HG03575 (cell line): ENCODE measurements around the gene ALX4.

Source experiments
- ATAC-seq: cut with Tn5 transposase; IDR thresholded peaks from one replicate; pipeline ENCODE4 v1.9.1; 2021; ENCODE audit not compliant: unreplicated experiment, insufficient number of reproducible peaks, low FRiP score; ENCODE audit errors: extremely low read depth

ALX4 gene

GRCh38 chr11:44277196-44278090, 32.5 kb downstream of the ALX4 start:
- ATAC-seq, result no peak

DNA sequence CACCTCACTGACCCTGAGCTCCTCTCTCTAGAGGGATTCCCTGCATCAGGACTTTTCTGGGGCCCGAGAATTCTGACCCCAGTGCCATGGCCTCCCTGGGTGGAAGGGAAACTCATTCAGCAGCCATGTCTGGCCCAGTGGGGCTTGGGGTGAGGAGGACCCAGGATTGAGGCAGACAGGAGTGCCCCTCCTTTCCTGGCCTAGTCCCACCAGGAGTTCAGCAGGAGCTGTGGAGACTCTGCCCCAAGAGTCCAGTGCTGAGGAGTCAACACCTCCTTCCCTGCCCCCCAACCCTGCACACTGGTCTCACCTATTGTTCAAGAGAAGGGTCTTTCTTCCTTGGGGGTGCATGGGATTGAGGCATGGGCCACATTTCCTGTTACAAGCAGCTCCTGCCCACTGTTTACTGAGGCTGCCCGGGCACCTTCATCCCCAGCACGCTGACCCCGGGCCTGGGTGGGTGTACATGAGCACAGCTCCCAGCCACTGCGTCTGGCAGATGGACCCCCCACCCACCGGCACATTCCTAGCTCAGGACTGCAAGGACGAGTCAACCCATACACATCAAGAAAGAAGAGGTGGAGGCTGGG, 33.9 kb downstream of the ALX4 start:
- no peak for ATAC-seq

DNA sequence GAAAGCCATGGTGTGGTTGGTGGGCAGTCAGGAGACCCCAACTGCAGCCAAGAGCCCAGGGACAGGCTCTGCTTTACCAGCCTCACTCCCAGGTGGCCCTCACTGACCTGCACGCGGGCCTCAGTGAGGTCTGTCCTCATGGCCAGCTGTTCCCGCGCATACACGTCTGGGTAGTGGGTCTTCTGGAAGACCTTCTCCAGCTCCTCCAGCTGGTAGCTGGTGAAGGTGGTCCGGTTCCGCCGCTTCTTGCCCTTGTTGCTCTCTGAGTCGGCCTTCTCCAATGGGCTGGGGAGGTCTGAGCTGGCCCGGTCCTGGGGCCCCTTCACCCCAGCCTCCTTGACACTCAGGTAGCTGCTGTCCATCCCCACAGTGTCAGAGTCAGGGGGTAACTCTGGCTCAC, 34.7 kb downstream of the ALX4 start:
- ATAC-seq, result no peak

GRCh38 chr11:44274404-44274803, 35.5 kb downstream of the ALX4 start:
- no peak for ATAC-seq

DNA sequence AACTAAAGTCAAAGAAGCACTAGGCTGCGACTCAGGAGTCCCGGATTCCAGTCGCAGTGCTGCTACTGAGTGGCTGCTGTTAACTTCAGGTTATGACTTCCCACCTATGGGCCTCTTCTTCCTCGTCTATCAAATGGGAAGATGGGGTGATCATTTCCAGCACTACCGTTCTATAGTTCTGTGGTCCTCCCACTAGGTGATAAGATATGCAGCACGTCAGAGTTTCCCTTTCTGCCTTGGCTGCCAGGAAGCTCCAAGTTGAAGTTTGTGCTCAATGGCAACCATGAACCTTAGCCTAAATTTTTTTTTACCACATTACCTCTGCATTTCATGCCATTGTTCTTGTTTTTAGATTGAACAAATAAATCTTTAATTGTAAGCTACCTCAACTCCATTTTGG, 38.7 kb downstream of the ALX4 start:
- no peak for ATAC-seq

DNA sequence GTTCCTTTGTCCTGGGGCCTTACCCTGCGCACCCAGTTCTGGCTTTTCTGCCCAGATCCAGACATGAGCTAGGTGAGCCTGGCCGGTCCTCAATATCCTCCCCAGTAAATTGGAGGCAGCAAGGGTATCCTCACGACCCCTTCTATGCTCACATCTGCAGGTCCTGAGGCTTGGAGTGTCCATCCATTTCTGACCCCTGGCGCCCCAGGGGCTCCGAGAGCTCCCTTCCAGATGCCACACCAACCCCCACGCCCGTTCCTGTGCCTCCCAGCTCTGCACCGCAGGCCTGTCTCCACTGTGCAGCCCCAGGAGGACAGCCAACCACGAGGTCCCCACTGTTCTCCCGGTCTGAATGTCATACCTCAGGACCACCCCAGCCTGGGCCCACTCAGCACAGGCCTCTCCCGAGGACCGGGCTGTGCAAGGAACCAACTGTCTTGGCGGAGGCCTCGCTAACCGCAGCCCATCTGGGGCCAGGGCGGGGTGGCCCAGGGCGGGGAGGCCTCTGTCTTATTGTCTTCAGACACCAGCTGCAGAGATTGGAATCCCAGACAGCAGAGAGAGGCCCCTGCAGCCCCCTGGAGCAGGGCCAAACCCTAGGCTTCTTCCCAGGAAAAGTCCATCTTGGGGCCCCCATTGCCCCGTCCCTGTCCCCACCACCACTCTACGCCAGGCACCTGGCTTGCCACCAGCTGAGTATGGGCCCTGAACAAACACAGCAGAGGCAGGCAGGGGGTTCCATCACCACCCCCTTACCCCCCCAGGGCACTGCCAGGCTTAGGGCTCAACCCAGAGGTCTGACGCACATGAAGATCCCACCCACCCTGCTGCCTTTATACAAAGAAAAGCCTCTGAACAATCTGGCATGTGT, 39.3 kb downstream of the ALX4 start:
- no peak for ATAC-seq

- ATAC-seq, result no peak
These were observed 40.3 kb downstream of the ALX4 start for GRCh38 chr11:44269369-44270351.

GRCh38 chr11:44268614-44269080, 41.3 kb downstream of the ALX4 start:
- no peak for ATAC-seq

GRCh38 chr11:44267750-44268613, 42.0 kb downstream of the ALX4 start:
- no peak for ATAC-seq

DNA sequence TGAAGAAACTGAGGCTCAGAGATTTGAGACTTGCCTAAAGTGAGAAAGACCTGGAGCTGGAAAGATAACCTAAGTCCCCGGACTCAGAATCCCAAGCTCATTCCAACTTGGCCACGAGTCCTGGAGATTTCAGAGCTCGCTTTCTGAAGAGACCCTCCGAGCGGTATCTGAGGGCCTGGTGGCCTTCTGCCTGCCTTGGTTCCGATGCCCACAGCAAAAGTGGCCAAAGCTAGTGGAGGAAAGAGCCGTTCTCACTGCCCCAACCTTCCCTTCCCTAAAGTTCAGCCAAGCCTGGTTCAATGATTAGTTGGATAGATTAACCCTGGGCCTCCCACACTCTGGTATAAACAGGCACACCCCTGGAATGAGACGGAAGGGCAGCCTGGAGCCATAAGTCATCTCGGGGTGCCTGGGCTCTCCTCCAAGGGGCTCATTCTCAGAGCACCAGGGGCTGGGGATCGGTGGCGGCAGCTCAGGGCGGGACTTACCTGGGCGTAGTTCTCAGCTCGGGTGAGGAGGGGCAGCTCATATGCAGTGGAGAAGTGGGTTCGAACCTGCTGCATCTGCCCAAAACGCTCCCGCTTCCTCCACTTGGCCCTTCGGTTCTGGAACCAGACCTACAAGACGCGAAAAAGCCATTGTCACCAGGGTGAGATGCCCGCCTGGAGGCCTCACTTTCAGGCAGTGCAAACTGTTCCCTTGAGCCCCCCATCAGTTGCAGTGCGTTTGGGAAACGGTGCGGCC, 42.8 kb downstream of the ALX4 start:
- ATAC-seq, result no peak

DNA sequence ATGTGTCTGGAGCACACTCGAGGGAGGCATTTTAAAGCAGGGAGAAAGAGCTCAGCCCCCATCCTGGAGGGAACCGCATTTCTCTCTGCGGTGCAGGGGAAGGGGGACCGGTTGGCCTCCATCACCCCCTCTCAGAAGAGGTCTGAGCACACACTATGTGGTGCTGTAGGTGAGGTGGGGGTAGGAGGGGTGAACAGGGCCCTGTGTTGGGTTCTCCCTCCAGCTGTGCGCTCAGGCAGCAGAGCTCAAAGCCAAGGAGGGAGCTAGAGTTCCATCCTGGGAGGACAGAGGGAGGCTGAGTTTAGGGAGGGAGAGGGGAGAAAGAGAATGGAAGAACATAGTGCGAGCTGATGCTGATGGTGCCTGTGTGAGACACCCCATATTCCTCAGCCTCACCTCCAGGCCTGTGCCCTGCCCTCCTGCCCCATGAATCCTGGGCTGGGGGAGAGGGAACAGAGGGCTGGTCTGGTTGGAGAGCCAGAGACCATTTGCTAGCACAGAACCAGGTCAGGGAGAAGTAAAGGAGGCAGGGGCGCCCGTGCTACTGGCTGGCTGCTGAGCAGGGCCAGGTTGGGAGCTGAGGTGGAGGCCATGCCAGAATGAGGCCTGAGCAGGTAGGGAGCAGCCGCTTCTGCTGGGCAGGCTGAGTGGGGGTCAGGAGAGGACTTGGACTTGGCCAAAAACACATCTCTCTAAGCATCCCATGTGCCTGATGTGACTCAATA, 43.7 kb downstream of the ALX4 start:
- ATAC-seq, result no peak

DNA sequence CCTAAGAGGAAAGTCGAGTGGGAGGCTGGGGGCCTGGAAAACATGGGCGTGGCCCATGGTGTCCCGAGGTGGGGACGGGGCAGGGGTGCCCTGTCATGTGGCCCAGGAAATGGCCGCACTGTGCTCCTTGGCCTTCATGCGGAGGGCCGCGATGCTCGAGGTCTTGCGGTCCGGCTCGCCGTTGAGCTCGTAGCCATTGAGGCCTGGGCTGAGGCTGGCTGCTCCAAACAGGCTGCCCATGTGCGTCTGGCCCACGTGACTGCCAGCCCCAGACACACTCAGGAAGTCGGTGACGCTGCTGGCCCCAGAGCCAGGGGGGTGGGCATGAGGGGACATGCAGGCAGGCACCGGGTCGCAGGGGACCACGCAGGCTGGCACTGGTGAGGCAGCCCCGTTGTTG, 45.2 kb downstream of the ALX4 start:
- no peak for ATAC-seq

DNA sequence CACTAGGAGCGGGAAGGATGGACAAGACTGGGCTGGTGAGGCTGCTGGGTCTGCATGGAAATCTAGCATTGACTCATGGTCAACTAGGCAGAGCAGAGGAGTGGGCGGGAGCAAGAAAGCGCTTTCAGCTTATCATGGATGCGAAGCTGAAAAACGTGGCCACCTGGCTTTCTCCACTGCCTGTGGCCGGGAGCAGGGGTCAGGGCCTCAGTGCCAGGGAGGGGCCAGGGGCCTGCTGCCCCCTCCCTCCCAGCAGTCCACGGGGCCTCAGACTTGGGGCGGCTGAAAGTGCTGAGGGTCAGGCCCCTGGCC, 45.5 kb downstream of the ALX4 start:
- ATAC-seq, result no peak

DNA sequence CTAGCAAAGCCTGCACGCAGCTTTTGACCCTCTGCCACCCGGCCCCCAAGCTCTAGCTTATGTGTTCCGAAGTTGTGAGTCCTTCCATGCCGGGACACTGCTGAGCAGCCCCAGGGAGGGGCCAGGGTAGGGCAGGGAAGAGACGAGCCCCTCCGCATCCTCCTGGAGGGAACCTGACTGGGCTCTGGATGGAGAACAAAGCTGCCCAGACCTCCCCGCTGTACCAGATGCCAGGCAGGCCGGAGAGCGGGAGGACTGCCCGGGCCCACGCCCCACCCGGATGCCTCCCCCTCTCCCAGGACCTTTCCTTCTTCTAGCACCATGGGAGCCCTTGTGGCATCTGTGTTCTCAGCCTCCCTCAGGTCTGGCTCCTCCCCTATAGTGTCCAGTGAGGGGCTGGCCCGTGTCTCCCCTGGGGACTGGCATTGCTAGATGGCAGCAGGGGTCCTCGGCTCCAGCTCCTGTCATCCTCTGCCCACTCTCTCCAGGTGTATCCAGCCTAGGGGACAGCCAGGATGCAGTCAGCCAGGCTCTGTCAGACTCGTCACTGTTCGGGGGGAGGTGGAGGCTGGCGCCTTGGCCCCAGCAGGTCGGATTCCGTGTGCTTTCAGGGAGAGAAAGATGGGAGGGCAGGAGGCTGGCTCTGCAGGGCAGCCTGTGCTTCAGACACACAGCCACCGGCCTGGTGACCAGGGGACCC, 46.1 kb downstream of the ALX4 start:
- ATAC-seq, result no peak

DNA sequence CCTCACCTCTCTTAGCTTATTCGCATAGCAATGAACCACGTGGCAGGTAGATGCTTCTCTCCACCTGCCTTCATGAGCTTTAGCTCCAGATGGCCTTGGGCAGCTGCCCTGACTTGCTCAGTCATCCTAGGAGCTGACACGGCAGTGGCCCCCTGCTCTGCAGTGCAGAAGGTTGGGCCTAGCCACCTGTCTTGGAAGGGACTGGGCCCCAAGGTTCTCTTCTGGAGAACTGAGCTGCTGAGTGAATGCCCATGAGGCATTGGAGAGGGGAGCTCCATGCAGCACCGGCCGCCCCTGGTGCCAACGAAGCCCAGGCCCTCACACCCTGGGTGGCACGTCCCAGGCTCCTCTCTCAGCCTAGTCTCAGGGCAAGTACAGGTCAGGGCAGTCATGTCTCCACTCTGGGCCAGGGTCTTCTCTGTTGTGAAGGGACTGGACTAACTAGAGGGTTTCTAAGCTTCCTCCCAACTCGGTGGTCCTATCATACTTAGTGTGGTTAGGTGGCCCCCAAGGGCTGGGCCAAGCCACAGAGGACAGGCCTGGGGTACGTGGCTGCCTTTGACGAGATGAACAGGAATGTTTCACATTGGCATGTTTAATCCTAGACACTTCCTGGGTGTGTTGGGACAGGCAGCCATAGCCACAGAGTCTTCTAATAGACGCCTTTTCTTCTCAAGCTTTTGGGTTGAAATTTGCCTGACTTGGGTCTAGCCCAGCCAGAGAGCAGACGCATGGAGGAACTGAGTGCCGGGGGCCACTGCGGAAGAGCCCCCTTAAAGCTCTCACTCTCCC, 47.9 kb downstream of the ALX4 start:
- no peak for ATAC-seq
